ENCODE results near the gene LUC7L3.

DNA sequence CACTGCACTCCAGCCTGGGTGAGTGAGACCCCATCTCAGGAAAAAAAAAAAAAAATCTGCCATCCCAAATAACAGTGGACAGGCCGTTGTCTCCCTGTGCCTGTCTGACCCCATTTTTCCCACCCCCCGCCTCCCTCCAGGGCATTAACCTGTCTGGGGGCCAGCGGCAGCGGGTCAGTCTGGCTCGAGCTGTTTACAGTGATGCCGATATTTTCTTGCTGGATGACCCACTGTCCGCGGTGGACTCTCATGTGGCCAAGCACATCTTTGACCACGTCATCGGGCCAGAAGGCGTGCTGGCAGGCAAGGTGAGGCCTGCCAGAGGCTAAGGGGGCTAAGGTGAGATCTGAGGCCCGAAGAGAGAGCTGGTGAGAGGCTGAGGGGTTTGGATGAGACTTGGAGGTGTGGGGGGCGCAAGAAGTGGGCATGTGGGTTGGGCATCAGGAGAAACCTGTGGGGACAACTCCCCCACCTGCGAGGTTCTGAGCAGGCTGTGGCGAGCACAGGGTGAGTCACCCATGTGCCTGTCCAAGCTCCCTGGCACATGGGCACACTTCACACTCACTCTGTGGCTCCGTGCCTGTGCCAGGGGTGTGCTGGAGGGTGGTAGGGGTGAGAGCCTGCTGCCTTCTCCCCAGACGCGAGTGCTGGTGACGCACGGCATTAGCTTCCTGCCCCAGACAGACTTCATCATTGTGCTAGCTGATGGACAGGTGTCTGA lies 46.4 kb upstream of the LUC7L3 start:
- TF ChIP-seq, protein P1, sequence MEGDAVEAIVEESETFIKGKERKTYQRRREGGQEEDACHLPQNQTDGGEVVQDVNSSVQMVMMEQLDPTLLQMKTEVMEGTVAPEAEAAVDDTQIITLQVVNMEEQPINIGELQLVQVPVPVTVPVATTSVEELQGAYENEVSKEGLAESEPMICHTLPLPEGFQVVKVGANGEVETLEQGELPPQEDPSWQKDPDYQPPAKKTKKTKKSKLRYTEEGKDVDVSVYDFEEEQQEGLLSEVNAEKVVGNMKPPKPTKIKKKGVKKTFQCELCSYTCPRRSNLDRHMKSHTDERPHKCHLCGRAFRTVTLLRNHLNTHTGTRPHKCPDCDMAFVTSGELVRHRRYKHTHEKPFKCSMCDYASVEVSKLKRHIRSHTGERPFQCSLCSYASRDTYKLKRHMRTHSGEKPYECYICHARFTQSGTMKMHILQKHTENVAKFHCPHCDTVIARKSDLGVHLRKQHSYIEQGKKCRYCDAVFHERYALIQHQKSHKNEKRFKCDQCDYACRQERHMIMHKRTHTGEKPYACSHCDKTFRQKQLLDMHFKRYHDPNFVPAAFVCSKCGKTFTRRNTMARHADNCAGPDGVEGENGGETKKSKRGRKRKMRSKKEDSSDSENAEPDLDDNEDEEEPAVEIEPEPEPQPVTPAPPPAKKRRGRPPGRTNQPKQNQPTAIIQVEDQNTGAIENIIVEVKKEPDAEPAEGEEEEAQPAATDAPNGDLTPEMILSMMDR (conservative IDR thresholded peaks at IDR 0.05; ENCODE audit: low read depth in 2 of 2) = no peak
- TF ChIP-seq, protein P2, sequence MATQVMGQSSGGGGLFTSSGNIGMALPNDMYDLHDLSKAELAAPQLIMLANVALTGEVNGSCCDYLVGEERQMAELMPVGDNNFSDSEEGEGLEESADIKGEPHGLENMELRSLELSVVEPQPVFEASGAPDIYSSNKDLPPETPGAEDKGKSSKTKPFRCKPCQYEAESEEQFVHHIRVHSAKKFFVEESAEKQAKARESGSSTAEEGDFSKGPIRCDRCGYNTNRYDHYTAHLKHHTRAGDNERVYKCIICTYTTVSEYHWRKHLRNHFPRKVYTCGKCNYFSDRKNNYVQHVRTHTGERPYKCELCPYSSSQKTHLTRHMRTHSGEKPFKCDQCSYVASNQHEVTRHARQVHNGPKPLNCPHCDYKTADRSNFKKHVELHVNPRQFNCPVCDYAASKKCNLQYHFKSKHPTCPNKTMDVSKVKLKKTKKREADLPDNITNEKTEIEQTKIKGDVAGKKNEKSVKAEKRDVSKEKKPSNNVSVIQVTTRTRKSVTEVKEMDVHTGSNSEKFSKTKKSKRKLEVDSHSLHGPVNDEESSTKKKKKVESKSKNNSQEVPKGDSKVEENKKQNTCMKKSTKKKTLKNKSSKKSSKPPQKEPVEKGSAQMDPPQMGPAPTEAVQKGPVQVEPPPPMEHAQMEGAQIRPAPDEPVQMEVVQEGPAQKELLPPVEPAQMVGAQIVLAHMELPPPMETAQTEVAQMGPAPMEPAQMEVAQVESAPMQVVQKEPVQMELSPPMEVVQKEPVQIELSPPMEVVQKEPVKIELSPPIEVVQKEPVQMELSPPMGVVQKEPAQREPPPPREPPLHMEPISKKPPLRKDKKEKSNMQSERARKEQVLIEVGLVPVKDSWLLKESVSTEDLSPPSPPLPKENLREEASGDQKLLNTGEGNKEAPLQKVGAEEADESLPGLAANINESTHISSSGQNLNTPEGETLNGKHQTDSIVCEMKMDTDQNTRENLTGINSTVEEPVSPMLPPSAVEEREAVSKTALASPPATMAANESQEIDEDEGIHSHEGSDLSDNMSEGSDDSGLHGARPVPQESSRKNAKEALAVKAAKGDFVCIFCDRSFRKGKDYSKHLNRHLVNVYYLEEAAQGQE (IDR thresholded peaks at IDR 0.05; ENCODE audit: unreplicated experiment) = no peak
- TF ChIP-seq JUNB (IDR thresholded peaks at IDR 0.05; ENCODE audit: unreplicated experiment) = no peak
- no peak for TF ChIP-seq POLR2AphosphoS5 (IDR thresholded peaks at IDR 0.05; ENCODE audit: low read depth)
- no peak for TF ChIP-seq EZH2 (IDR thresholded peaks at IDR 0.05; ENCODE audit: low read depth, unreplicated experiment)
- TF ChIP-seq EZH2phosphoT487 (IDR thresholded peaks at IDR 0.05; ENCODE audit: unreplicated experiment) = no peak
- TF ChIP-seq ZNF331 (CRISPR knock-in tag; IDR thresholded peaks at IDR 0.05; ENCODE audit: low read depth) = no peak
- no peak for TF ChIP-seq NANOG (IDR thresholded peaks at IDR 0.05; ENCODE audit: borderline replicate concordance)
- TF ChIP-seq, protein P3, sequence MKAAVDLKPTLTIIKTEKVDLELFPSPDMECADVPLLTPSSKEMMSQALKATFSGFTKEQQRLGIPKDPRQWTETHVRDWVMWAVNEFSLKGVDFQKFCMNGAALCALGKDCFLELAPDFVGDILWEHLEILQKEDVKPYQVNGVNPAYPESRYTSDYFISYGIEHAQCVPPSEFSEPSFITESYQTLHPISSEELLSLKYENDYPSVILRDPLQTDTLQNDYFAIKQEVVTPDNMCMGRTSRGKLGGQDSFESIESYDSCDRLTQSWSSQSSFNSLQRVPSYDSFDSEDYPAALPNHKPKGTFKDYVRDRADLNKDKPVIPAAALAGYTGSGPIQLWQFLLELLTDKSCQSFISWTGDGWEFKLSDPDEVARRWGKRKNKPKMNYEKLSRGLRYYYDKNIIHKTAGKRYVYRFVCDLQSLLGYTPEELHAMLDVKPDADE (IDR thresholded peaks at IDR 0.05) = no peak
- TF ChIP-seq CREB1 (CRISPR knock-in tag; IDR thresholded peaks at IDR 0.05; ENCODE audit: low read depth) = no peak
- TF ChIP-seq, protein P4, sequence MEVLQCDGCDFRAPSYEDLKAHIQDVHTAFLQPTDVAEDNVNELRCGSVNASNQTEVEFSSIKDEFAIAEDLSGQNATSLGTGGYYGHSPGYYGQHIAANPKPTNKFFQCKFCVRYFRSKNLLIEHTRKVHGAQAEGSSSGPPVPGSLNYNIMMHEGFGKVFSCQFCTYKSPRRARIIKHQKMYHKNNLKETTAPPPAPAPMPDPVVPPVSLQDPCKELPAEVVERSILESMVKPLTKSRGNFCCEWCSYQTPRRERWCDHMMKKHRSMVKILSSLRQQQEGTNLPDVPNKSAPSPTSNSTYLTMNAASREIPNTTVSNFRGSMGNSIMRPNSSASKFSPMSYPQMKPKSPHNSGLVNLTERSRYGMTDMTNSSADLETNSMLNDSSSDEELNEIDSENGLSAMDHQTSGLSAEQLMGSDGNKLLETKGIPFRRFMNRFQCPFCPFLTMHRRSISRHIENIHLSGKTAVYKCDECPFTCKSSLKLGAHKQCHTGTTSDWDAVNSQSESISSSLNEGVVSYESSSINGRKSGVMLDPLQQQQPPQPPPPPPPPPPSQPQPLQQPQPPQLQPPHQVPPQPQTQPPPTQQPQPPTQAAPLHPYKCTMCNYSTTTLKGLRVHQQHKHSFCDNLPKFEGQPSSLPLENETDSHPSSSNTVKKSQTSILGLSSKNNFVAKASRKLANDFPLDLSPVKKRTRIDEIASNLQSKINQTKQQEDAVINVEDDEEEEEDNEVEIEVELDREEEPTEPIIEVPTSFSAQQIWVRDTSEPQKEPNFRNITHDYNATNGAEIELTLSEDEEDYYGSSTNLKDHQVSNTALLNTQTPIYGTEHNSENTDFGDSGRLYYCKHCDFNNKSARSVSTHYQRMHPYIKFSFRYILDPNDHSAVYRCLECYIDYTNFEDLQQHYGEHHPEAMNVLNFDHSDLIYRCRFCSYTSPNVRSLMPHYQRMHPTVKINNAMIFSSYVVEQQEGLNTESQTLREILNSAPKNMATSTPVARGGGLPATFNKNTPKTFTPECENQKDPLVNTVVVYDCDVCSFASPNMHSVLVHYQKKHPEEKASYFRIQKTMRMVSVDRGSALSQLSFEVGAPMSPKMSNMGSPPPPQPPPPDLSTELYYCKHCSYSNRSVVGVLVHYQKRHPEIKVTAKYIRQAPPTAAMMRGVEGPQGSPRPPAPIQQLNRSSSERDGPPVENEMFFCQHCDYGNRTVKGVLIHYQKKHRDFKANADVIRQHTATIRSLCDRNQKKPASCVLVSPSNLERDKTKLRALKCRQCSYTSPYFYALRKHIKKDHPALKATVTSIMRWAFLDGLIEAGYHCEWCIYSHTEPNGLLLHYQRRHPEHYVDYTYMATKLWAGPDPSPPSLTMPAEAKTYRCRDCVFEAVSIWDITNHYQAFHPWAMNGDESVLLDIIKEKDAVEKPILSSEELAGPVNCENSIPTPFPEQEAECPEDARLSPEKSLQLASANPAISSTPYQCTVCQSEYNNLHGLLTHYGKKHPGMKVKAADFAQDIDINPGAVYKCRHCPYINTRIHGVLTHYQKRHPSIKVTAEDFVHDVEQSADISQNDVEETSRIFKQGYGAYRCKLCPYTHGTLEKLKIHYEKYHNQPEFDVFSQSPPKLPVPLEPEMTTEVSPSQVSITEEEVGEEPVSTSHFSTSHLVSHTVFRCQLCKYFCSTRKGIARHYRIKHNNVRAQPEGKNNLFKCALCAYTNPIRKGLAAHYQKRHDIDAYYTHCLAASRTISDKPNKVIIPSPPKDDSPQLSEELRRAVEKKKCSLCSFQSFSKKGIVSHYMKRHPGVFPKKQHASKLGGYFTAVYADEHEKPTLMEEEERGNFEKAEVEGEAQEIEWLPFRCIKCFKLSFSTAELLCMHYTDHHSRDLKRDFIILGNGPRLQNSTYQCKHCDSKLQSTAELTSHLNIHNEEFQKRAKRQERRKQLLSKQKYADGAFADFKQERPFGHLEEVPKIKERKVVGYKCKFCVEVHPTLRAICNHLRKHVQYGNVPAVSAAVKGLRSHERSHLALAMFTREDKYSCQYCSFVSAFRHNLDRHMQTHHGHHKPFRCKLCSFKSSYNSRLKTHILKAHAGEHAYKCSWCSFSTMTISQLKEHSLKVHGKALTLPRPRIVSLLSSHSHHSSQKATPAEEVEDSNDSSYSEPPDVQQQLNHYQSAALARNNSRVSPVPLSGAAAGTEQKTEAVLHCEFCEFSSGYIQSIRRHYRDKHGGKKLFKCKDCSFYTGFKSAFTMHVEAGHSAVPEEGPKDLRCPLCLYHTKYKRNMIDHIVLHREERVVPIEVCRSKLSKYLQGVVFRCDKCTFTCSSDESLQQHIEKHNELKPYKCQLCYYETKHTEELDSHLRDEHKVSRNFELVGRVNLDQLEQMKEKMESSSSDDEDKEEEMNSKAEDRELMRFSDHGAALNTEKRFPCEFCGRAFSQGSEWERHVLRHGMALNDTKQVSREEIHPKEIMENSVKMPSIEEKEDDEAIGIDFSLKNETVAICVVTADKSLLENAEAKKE (CRISPR knock-in tag; IDR thresholded peaks at IDR 0.05) = no peak

Measured in GM23338 (cell line).